ENCODE measurements around the gene EPHB6.

DNA sequence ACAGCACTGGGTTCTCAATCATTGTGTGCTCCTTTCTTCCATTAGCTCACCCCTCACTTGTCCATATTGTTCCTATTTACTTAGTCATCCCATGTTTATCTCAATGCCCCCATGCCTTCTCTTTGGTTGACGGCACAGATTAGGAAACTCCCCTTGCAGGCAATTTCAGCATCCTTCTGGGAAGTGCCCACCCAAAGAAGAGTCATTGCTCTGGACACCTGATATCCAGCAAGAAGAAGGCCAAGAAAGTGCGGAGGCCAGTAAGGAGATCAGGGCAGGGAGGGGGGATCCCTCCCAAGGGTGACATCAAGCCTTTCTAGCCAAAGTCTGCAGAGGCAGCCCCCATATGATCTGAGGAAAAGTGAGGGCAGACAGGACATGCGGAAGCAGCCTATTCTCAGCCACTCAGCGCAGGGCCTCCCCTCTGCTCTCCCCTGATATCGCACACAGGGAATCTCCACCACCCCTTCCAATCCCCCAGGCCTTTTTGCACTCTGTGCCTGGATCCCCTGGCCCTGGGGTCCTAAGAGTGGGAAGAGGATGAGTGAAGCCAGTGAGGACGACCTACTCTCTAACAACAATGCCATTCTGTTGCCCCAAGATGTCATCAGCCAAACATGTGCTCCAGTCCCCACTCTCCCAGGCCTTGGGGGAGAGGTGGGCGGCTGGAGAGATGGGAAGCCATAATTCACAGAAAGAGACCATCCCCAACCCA lies 28.9 kb downstream of the EPHB6 start:
- TF ChIP-seq, protein P1, sequence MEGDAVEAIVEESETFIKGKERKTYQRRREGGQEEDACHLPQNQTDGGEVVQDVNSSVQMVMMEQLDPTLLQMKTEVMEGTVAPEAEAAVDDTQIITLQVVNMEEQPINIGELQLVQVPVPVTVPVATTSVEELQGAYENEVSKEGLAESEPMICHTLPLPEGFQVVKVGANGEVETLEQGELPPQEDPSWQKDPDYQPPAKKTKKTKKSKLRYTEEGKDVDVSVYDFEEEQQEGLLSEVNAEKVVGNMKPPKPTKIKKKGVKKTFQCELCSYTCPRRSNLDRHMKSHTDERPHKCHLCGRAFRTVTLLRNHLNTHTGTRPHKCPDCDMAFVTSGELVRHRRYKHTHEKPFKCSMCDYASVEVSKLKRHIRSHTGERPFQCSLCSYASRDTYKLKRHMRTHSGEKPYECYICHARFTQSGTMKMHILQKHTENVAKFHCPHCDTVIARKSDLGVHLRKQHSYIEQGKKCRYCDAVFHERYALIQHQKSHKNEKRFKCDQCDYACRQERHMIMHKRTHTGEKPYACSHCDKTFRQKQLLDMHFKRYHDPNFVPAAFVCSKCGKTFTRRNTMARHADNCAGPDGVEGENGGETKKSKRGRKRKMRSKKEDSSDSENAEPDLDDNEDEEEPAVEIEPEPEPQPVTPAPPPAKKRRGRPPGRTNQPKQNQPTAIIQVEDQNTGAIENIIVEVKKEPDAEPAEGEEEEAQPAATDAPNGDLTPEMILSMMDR (IDR thresholded peaks at IDR 0.05 in 2 of 3, conservative IDR thresholded peaks at IDR 0.05 in 1 of 3; ENCODE audit: borderline replicate concordance in 1 of 3, insufficient read depth in 1 of 3, low read depth in 2 of 3, low read length in 2 of 3) = no peak
- TF ChIP-seq SP1 (IDR thresholded peaks at IDR 0.05; ENCODE audit: low read depth) (no peak), EZH2phosphoT487 (IDR thresholded peaks at IDR 0.05; ENCODE audit: borderline replicate concordance) (no peak), POLR2A (IDR thresholded peaks at IDR 0.05; ENCODE audit: borderline replicate concordance, extremely low read depth, insufficient read depth, insufficient read length) (no peak), SIN3A (IDR thresholded peaks at IDR 0.05; ENCODE audit: low read depth) (no peak), TCF7L2 (IDR thresholded peaks at IDR 0.05; ENCODE audit: borderline replicate concordance, extremely low read depth, insufficient read depth, insufficient read length) (no peak), MAX (IDR thresholded peaks at IDR 0.05) (no peak)
